Calu3 (cell line): ENCODE measurements around the gene TSHZ3. TPM values are rescaled to one million over a fixed set of nuclear protein-coding genes. Genes with fewer than 3 reads are reported as not detected.

Source experiments
- BruUV-seq: library from RNA; stranded (reverse); fragments of 400-500 nt; replicated peaks from 2 replicates; lab custom pipeline; 2021; lab: Mats Ljungman, UMichigan
- CTCF ChIA-PET: fragments of 300-600 bp; sonication (Branson Sonifier 250); formaldehyde crosslinking; loops from one replicate; lab custom pipeline; 2022; ENCODE audit warnings: antibody characterized with exemption; lab: Charles Lee
- DNase-seq: peaks from one replicate; pipeline ENCODE4 v3.0.0; 2022
- H3K27ac Mint-ChIP-seq: one replicate; pipeline ENCODE4 v1.8.0; 2022; ENCODE audit warnings: mixed read lengths; ENCODE audit not compliant: unreplicated experiment
- H3K27me3 Mint-ChIP-seq: one replicate; pipeline ENCODE4 v1.8.0; 2022; ENCODE audit warnings: mixed read lengths; ENCODE audit not compliant: unreplicated experiment
- H3K36me3 Mint-ChIP-seq: one replicate; pipeline ENCODE4 v1.8.0; 2022; ENCODE audit warnings: mild to moderate bottlenecking, moderate library complexity, mixed read lengths; ENCODE audit not compliant: insufficient read depth, unreplicated experiment
- H3K4me1 Mint-ChIP-seq: one replicate; pipeline ENCODE4 v1.8.0; 2022; ENCODE audit warnings: mild to moderate bottlenecking, low read depth, mixed read lengths; ENCODE audit not compliant: unreplicated experiment
- H3K4me3 Mint-ChIP-seq: one replicate; pipeline ENCODE4 v1.8.0; 2022; ENCODE audit warnings: mild to moderate bottlenecking, low read depth, moderate library complexity, mixed read lengths; ENCODE audit not compliant: unreplicated experiment
- H3K9me3 Mint-ChIP-seq: one replicate; pipeline ENCODE4 v1.8.0; 2022; ENCODE audit warnings: low read depth, mixed read lengths; ENCODE audit not compliant: unreplicated experiment
- intact Hi-C: fragments of 100-400 bp; cut with micrococcal nuclease; formaldehyde crosslinking; loops from one replicate; pipeline ENCODE4 v1.10.0; 2022; ENCODE audit not compliant: unreplicated experiment
- total RNA-seq: library from RNA; stranded (reverse); gene quantifications from 2 replicates; pipeline ENCODE4 v1.2.3, GENCODE V29; 2022
- TF ChIP-seq, protein P1 (sequence below): fragments of 200-600 bp; IDR thresholded peaks from one replicate; pipeline ENCODE4 v1.8.0; 2022; ENCODE audit warnings: antibody characterized with exemption; ENCODE audit not compliant: unreplicated experiment

The TSHZ3 gene
- total RNA-seq, 1 experiment from 2014 or later: not detected

DNA sequence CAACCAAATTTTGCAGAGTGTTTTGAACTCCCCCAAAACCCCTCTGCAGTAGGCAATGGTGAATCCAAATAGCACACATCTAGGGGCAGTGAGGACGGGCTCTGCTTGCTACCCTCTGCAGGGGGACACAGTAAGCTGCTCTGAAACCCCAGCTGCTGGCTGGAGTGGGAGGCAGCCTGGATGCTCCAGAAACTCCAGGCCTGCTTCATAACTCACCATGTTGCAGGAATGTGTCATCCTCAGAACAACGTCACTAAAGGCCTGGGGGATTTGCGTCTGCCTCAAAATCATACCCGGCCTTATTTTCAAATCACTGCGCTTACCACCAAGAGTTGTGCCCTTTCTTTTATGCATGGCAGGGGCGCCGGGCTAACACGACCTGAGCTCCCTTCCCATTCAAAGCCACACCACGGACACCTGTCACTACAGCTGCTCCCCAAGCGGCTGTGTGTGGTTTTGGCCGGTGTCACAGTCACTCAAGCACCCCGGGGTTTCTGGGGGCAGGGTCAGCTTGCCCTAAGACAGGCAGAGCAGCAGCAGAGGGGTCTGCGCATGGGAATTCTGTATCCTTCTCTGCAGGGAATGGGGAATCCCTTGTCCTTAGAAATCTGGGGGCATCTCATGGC is 93.9 kb downstream of the TSHZ3 start:
- H3K27ac Mint-ChIP-seq: no peak overlapping the region
- CTCF ChIA-PET: no interaction called here
- H3K9me3 Mint-ChIP-seq: peaks cover 10% of the 10 kb centered on the region
- no peaks in the 10 kb centered on the region for H3K4me1 Mint-ChIP-seq
- no peaks in the 10 kb centered on the region for H3K27me3 Mint-ChIP-seq
- no peak overlapping the region for H3K4me3 Mint-ChIP-seq
- intact Hi-C loops: no loop called here
- BruUV-seq: no TSS peak
- H3K36me3 Mint-ChIP-seq: no peaks in the 10 kb centered on the region
- TF ChIP-seq, protein P1, sequence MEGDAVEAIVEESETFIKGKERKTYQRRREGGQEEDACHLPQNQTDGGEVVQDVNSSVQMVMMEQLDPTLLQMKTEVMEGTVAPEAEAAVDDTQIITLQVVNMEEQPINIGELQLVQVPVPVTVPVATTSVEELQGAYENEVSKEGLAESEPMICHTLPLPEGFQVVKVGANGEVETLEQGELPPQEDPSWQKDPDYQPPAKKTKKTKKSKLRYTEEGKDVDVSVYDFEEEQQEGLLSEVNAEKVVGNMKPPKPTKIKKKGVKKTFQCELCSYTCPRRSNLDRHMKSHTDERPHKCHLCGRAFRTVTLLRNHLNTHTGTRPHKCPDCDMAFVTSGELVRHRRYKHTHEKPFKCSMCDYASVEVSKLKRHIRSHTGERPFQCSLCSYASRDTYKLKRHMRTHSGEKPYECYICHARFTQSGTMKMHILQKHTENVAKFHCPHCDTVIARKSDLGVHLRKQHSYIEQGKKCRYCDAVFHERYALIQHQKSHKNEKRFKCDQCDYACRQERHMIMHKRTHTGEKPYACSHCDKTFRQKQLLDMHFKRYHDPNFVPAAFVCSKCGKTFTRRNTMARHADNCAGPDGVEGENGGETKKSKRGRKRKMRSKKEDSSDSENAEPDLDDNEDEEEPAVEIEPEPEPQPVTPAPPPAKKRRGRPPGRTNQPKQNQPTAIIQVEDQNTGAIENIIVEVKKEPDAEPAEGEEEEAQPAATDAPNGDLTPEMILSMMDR: no peak
- DNase-seq: no peak

DNA sequence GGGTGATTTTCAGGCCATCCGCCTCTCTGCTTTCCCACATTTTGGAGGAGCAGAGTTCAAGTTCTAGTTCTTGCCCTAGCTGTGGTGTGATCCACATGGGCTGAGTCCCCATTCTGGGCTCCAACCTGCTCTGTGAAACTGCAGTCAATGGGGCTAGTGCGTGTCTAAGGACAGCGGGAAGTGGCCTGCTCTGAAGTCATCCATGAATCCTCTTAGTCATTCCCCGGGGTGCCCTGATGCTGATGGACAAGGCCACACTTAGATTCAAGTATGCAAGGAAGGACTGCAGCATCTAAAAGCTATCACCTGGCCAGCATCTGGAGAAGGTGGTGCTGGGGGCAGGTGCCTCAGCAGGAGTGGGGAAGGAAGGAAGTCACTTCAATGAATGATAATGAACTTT is 94.6 kb downstream of the TSHZ3 start:
- no peaks in the 10 kb centered on the region for H3K36me3 Mint-ChIP-seq
- peaks cover 10% of the 10 kb centered on the region for H3K9me3 Mint-ChIP-seq
- H3K27me3 Mint-ChIP-seq: no peaks in the 10 kb centered on the region
- no peak overlapping the region for H3K27ac Mint-ChIP-seq
- TF ChIP-seq, protein P1: no peak
- intact Hi-C loops: no loop called here
- no peaks in the 10 kb centered on the region for H3K4me1 Mint-ChIP-seq
- no TSS peak for BruUV-seq
- CTCF ChIA-PET: no interaction called here
- DNase-seq: no peak
- no peak overlapping the region for H3K4me3 Mint-ChIP-seq

DNA sequence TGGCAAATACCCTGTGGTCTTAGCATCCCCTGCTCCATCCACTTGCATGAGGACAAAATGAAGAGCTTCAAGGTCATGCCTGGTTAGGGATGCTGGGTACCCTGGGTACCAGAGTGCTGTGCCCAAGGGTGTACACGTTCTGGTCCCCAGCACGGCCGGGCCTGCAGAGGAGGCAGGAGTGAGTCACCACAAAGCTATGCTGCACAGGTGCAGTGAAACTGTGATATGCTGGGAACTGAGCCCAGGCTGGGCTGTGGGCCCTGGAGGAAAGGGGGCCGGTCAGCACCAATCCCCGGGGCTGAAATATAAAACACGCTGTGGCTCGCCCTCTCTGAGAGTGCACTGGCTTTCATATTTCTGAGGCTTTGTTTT is 95.1 kb downstream of the TSHZ3 start:
- Mint-ChIP-seq H3K36me3 (no peaks in the 10 kb centered on the region), H3K27me3 (no peaks in the 10 kb centered on the region), H3K4me1 (no peaks in the 10 kb centered on the region), H3K9me3 (peaks cover 10% of the 10 kb centered on the region), H3K4me3 (no peak overlapping the region), H3K27ac (no peak overlapping the region)
- CTCF ChIA-PET: no interaction called here
- DNase-seq: no peak
- intact Hi-C loops: no loop called here
- no TSS peak for BruUV-seq
- TF ChIP-seq, protein P1: no peak

DNA sequence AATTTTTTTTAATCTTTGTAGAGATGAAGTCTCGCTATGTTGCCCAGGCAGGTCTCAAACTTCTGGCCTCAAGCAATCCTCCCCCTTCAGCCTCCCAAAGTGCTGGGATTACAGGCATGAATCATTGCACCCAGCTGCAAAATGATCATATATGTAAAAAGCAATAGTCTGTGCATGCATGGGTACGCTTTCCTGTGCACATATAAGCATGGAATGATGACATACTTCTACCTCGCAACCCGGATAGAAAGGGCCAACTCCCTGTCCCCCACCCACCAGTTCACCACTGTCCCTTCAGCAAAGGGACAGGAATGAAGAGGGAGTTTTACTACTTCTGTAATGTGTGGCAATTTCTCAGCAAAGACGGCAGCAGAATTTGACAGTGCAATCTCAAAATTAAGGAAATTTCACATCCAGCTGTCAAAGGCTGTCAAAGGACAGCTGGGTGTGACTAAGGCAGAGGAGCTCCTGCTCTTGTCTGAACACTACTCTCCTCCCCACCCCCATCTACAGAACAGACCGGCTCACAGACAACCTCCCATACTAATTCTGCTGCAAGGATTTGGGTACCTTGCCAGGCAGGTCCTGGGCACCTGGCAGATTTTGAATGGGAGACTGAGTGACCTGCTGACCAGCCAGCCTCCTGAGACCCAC is 95.6 kb downstream of the TSHZ3 start:
- Mint-ChIP-seq H3K4me3 (no peak overlapping the region), H3K9me3 (peaks cover 10% of the 10 kb centered on the region), H3K4me1 (no peaks in the 10 kb centered on the region), H3K27ac (no peak overlapping the region), H3K27me3 (no peaks in the 10 kb centered on the region), H3K36me3 (no peaks in the 10 kb centered on the region)
- BruUV-seq: no TSS peak
- CTCF ChIA-PET: no interaction called here
- TF ChIP-seq, protein P1: no peak
- intact Hi-C loops: no loop called here
- no peak for DNase-seq
